GM19035 (cell line): ENCODE data around the gene REPIN1.

Experiments used
- ATAC-seq: cut with Tn5 transposase; IDR thresholded peaks from one replicate; pipeline ENCODE4 v1.9.1; 2021; ENCODE audit not compliant: unreplicated experiment

REPIN1 gene

DNA sequence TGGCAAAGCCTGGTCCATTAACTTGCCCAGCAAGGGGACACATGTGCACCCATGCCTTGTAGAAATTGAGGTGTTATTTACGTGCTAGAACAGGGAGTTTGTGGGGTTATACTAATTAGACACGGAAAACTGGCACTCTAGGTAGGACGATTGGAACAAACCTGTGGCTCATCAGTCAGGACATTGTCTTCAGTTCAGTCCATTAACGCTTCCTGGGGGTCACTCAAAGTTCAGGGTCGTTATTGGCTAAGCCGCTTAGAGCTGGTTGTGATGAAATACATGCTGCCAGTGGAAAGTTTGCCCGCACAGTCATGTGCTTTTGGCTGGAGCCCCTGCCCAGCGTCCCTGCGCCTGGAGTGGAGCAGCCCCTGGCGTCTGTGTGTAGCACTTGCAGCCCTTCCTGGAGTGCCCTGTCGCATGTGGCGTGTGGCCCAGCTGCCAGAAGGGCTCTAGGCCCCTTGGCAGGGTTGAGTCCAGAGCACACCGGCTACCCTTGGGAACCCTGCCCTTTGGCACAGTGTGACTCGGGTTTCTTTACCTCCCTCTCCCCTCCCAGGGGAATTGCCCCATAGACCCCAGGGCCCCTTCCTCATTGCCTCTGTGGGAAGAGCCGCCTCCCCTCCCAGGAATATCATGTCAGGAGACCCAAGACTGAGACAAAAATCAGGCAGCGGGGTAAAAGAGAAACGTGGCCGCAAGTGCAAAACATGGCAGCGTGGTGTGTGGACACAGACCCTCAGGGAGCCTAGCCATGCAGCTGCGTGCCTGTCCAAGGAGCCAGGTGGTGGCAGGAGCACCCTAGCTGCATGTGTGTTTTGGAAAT, 20.3 kb downstream of the REPIN1 start:
- ATAC-seq, result no peak

DNA sequence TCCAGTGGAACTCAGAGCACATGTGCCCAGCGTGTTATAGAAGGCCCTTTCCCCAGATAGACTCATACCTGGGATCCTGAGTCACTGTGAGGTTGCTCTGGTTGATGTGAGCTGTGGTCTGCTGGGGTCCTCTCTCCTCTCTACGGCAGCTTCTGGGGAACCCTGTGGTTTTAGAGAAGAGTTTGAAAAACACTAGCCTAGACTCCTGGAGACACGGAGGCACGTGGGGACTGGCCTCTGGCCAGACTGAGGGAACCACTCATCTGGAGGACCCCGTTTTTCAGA, 20.9 kb downstream of the REPIN1 start:
- no peak for ATAC-seq

DNA sequence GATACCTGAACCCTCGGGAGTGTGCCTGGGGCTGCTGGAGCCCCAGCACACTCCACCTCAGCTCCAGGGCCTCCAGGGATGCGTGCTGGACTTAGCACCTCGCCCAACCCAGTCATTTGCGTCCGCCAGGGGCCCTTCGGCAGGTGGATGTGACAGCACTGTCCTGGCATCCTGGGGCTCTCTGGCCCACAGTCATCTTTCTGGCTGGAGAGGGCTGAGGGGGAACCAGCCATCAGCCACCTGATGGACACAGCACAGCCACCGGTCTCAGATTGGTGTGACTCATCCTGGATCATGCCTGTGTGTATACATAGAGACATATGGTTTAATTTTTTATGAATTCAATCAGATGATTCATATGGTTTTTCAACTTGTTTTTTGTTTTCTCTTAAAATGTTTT, 21.6 kb downstream of the REPIN1 start:
- ATAC-seq, result no peak

- no peak for ATAC-seq
These were observed 24.7 kb downstream of the REPIN1 start for GRCh38 chr7:150393325-150393724.

DNA sequence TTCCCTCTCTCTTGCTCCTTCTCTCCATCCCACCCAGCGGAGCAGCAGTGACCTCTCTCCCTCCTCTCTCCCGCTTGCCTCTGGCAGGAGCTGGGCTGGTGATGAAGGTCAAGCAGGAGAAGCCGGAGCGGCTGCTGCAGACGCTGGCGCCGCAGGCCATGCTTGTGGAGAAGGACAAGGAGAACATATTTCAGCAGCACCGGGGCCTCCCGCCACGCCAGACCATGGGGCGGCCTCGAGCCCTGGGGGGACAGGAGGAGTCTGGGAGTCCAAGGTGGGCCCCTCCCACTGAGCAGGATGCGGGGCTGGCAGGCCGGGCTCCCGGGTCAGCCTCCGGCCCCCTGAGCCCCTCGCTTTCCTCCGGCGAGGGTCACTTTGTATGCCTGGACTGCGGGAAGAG, 27.8 kb downstream of the REPIN1 start:
- no peak for ATAC-seq

DNA sequence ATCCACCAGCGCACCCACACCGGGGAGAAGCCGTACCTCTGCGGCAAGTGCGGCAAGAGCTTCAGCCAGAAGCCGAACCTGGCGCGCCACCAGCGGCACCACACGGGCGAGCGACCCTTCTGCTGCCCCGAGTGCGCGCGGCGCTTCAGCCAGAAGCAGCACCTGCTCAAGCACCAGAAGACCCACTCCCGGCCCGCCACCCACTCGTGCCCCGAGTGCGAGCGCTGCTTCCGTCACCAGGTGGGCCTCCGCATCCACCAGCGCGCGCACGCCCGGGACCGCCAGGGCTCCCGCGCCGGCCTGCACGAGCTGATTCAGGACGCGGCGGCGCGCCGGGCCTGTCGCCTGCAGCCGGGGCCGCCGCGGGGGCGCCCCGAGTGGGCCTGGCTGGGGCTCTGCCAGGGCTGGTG, 28.2 kb downstream of the REPIN1 start:
- ATAC-seq, result no peak

DNA sequence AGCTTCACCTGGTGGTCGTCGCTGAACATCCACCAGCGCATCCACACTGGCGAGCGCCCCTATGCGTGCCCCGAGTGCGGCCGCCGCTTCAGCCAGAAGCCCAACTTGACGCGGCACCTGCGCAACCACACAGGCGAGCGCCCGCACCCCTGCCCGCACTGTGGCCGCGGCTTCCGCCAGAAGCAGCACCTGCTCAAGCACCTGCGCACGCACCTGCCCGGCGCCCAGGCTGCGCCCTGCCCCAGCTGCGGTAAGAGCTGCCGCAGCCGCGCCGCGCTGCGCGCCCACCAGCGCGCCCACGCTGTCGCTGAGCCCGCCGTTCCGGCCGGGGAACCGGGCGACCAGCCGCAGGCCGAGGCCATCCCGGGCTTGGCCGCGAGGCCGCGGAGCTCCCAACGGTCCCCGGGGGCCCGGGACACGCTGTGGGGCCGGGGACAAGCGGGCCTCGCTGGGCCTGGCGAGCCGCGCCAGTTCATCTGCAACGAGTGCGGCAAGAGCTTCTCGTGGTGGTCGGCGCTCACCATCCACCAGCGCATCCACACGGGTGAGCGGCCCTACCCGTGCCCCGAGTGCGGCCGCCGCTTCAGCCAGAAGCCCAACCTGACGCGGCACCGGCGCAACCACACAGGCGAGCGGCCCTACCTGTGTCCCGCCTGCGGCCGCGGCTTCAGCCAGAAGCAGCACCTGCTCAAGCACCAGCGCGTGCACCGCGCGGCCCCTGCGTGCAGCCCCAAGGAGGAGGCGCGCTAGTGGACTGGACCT, 28.9 kb downstream of the REPIN1 start:
- ATAC-seq, result no peak

- ATAC-seq, result no peak
These were observed 29.7 kb downstream of the REPIN1 start for GRCh38 chr7:150398108-150398964.

DNA sequence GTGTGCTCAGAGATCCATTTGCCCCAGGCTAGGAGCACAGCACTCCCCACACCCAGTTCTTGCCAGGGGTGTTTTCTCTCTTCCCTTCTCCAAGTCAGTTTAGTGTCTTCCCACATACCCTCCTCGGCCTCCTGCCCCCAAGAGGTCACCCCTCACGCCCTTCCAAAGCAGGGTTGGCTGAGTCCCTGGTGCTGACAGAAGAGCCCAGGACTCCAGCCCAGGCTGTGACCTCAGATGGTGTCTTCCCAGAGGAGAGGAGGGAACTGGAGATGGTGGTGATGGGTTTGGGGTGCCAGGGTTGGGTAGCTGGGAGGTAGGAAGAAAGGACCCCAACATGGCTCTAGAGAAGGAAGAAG, 30.3 kb downstream of the REPIN1 start:
- ATAC-seq, result no peak

DNA sequence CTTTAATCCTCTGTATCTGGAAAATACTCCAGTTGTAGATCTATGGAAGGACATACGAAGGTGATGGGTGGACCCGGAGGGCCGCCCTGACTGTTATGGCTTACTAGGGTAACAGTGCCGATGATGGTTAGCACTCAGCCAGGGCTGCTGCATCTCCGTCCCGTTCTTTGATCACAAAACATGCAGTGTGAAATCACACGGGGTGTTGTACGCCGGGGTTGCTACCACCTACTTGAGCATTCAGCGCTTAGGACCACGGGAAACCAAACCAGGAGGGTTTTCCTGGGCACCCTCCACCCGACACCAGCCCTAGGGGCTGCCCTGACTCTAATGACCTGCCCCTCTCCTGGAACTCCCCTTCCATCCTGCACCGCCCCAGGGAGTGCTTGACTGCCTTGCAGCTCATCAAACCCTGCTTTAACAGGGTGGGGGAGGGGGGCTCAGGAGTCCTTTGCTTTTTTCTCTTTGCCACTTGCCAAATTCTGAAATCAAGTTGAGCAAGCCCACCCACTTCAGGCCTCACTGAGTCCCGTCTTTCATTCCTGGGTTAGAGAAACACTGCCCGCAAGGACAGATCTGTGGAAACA, 30.9 kb downstream of the REPIN1 start:
- ATAC-seq, result no peak

DNA sequence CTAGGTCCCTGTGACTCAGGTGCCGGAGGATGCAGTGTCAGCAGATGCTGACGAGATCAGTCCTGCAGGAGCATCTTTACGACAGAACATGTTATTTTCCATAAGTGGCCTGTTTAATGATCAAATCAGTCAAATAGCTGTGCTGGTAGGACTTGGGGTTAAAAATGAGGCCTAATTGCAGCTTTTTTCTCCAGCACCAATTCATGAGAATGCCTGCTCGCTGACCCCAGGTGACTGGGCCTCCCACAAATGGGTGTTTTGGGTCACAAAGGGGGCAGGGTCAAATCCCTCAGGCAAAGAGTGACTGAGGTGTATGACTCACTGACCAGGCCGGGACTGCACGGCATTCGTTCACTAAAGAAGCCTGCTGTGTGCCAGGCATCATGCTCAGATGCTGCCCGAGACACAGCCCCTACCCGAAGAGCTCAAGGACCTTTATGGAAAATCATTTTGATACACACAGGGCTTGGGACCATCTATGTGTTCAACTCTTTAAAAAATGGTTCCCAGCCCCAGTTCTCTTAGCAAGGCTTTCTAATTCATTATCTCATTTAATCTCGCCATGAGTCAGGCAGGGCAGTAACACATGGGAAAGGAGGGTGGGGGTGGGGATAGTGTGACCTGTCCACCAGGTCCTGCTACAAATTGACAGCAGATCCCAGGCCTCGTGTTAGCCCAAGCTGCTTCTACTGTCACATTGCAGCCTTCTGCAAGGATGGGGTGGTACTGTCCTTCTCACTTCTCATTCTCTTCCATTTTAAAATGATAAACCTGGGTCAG, 31.6 kb downstream of the REPIN1 start:
- no peak for ATAC-seq

- ATAC-seq, result no peak
These were observed 32.3 kb downstream of the REPIN1 start for GRCh38 chr7:150400788-150401423.

- no peak for ATAC-seq
These were observed 32.8 kb downstream of the REPIN1 start for GRCh38 chr7:150401424-150401790.

DNA sequence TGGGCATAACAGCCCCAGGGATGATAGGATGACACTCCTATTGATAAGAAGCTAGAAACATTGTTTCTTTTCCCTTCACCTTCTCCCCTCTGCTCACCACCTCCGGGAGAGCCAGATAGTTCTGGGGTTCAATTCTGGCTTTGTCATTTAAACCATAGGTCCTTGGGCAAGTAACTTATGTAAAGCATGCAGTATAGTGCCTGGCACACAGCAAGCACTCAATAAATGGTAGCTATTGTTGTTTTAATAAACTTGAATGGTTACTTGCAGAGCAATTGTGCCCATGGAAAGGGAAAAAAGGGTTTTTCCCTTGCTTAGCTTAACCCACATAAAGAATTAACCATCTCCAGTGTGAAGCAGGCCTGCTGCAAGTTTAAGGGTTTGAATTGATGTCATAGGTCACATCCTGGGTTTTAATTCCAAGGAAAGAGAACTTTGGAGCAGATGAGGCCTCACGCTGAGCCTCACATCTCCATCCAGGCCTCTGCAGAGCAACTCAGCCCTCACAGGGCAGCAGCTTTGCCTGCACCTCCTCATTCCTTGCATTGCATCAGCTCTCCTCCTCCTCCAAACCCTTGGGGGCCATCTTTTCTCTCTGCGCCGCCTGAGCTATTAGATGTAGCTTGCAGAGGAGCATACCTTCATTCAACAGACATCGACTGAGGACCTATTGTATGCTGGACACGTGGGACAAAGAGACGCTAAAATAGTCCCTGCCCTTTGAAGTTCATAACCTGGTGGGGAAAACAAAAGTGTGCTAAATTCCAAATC, 33.4 kb downstream of the REPIN1 start:
- no peak for ATAC-seq

DNA sequence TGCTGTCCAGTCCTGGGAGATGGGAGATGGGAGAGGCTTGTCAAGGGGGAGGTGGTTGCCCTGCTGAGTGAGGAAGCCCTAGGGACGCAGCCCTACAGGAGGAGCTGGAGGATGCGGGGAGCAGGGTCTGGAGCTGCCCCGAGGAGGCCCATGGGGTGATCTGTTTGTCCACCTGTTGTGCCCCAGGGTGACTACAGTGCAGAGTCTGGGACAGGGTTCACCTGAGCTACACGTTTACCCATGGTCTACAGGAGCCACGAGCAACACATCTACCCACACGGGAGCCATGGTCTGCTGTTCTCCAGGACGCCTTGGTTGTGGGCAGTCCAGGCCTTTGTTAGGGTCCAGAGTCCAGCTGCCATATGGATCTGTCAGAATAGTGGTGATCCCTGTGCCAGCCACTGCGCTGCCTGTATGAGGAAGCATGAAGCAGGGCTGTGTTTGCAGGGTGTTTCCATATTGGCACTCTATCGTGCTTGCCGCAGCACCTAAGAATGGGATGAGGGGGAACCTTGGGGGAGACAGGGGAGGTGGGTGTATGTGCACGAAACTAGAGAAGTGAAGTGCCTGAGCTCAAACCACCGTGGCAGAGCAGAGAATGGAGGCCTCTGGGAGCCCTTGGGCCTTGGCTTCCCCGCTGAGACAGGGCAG, 34.2 kb downstream of the REPIN1 start:
- ATAC-seq, result no peak

- no peak for ATAC-seq
These were observed 35.0 kb downstream of the REPIN1 start for GRCh38 chr7:150403376-150404171.

GRCh38 chr7:150404172-150404804, 35.7 kb downstream of the REPIN1 start:
- no peak for ATAC-seq
